ENCODE data around the gene PIGO.

- TF ChIP-seq POLR2A (IDR thresholded peaks at IDR 0.05; ENCODE audit: low read depth) (no peak), CTCF (IDR thresholded peaks at IDR 0.05) (no peak), EP300 (IDR thresholded peaks at IDR 0.05) (no peak)
Observed at GRCh38 chr9:35106343-35106730, 9.9 kb upstream of the PIGO start.

All from esophagus muscularis mucosa (tissue), 4 donors.